ENCODE results near the gene ADAD1.

DNA sequence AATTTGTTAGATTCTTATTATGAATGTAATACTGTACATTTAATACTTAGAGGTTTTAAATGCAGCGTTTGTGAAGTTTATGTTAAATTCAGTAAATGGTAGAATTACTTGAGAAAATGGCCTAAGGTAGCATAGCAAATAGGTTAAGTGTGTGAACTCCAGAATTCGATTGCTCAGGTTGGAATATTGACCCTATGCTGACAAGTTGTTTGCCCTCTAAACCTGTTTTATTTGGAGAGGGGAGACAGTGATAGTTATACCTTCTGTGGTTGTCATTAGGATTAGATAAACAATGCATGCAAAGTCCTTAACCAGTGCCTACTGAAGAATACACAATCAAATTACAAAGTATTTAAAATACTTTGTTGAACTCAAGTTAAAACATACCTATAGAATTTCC is 5.4 kb downstream of the ADAD1 start:
- TF ChIP-seq POLR2A (IDR thresholded peaks at IDR 0.05; ENCODE audit: low read depth, low read length) (no peak), POLR2AphosphoS5 (IDR thresholded peaks at IDR 0.05; ENCODE audit: low read depth, low read length) (no peak), TAF1 (IDR thresholded peaks at IDR 0.05; ENCODE audit: low read depth, low read length) (no peak), SPI1 (IDR thresholded peaks at IDR 0.05; ENCODE audit: low read depth, low read length) (no peak), POU2F2 (IDR thresholded peaks at IDR 0.05; ENCODE audit: low read depth, low read length) (no peak)
